Muscle of leg (tissue), 11 donors: ENCODE results near the gene SYNDIG1. TPM values are rescaled to one million over a fixed set of nuclear protein-coding genes. Genes with fewer than 3 reads are reported as not detected.

Experiments used
- DNase-seq: peaks from one replicate; pipeline ENCODE4 v3.0.0; 2013
- H3K27ac ChIP-seq: one replicate; pipeline ENCODE4 v1.5.1; 2013; ENCODE audit warnings: mild to moderate bottlenecking, low read length, control low read depth
- H3K27me3 ChIP-seq: one replicate; pipeline ENCODE4 v1.6.1; 2013; ENCODE audit warnings: low read length; ENCODE audit not compliant: control insufficient read depth, insufficient read depth
- H3K36me3 ChIP-seq: one replicate; pipeline ENCODE4 v1.6.1; 2013; ENCODE audit warnings: low read length; ENCODE audit not compliant: control insufficient read depth, insufficient read depth
- H3K4me1 ChIP-seq: one replicate; pipeline ENCODE4 v1.6.1; 2013; ENCODE audit warnings: low read length; ENCODE audit not compliant: control insufficient read depth, insufficient read depth
- H3K4me3 ChIP-seq: one replicate; pipeline ENCODE4 v1.5.1; 2013; ENCODE audit warnings: low read length, control low read depth
- H3K9me3 ChIP-seq: replicated peaks from 2 replicates; pipeline ENCODE4 v1.6.1; 2013; ENCODE audit warnings: low read depth, low read length; ENCODE audit not compliant: control insufficient read depth
- WGBS: methylation state at CpG from one replicate; pipeline ENCODE4 v1.1.5; 2013; ENCODE audit warnings: missing lambda C conversion rate; ENCODE audit not compliant: insufficient coverage; 5-methylcytosine and 5-hydroxymethylcytosine counted together
- polyA plus RNA-seq, 8 donors: library from polyadenylated mRNA; unstranded; fragments of 120-200 nt; gene quantifications; one replicate each; pipeline versions ENCODE4 v1.2.1 to v1.2.3, GENCODE V29; 2013; ENCODE audit warnings: inconsistent platforms in 1 of 8, low replicate concordance in 1 of 8; ENCODE audit not compliant: insufficient read length in 8 of 8, insufficient read depth in 1 of 8
- total RNA-seq: library from RNA; stranded (reverse); fragments of 120-200 nt; gene quantifications from one replicate; pipeline ENCODE4 v1.2.4, GENCODE V29; 2013

Gene SYNDIG1
- total and polyA plus RNA-seq, 9 donors = 2.5 to 5.3 (median 4.3) TPM

DNA sequence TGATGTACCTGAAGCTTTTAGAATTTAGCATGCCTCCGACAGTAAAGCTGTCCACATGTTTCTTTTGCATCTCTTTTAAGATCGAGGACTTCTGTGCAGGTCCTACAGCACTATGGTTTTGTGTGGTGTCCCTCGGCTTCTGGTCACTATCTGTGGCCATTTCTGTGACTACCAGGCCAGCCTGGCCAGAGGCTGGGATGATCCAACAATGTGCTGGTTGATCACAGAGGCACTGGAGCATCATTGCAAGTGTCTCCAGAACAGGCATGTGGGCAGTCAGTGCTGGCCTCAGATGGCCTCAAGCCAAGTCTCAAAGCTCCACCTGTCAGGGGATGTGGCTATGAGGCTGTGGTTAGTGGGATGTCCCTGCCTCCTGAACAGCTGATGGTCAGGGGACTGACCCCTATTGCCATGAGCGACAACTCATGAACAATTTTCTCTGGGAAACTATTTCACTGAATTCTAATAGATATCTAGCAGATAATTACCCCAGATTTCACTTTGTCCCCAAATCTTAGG lies 136.6 kb downstream of the SYNDIG1 start:
- H3K36me3 ChIP-seq = no peaks in the 10 kb centered on the region
- WGBS = 85% methylated on average over 4 of the region's 4 CpGs
- DNase-seq = peak; percentile 51
- H3K27me3 ChIP-seq = peaks cover 2% of the 10 kb centered on the region
- H3K4me1 ChIP-seq = peaks cover 3% of the 10 kb centered on the region
- peaks cover under 1% of the 10 kb centered on the region for H3K9me3 ChIP-seq
- H3K27ac ChIP-seq = no peak overlapping the region
- no peak overlapping the region for H3K4me3 ChIP-seq

DNA sequence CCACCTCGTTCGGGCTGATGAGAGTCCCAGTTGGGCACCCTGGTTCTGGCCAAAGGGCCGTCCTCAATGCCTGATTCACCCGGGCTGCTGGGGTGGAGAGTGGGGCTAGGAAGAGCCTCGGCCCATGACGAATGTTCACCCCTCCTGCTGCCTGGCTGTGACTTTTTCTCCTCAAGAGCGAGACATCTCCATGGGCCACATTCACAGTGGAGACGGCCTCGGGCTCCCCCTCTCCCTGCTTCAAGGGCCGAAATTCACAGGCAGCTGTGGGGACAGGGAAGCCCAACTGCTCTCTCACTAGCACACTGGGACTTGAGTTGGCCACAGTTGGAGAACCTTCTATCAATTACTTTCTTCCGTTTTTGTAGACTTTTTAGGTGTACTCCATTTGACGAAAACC lies 138.0 kb downstream of the SYNDIG1 start:
- Histone ChIP-seq H3K27ac (no peak overlapping the region), H3K4me1 (peaks cover 3% of the 10 kb centered on the region), H3K36me3 (no peaks in the 10 kb centered on the region), H3K9me3 (no peaks in the 10 kb centered on the region), H3K27me3 (peaks cover 2% of the 10 kb centered on the region), H3K4me3 (no peak overlapping the region)
- WGBS = 84% methylated on average over 6 of the region's 12 CpGs
- no peak for DNase-seq

DNA sequence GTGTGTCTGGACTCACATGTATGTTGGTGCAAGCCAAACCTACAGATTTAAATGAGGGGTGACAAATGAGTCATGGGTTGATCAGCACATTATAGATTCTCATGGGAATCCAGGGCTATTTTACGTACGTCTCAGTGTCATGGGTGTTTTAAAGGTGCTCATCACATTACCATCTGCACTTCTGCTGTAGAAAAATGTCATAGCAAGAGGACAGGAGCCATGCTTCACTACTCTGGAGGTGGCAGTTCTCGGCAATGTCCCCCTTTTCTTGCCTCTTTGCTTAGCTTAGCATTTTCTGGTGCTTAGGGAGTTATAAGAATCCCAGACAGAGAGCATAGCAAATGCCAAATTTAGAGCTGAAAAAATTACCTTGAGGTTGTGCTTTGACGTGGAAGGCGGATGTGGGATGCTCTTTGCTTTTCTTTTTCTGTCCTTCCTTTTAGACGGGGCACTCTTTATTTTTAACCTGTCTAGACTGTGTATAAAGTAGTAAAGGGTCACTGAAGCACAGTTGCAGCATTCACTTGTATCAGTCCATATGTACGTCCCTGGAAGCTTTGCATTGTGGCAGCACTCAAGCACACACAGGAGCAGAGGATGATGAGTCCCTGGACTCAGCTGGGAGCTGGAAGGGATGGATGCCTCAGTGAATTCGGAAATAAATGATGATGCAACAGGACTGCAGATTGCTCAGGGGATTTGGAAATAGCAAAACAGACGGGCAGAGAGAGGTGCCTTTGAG lies 139.7 kb downstream of the SYNDIG1 start:
- peaks cover 3% of the 10 kb centered on the region for H3K4me1 ChIP-seq
- 61% methylated on average over 3 of the region's 9 CpGs for WGBS
- H3K27ac ChIP-seq = no peak overlapping the region
- H3K4me3 ChIP-seq = no peak overlapping the region
- no peak for DNase-seq
- H3K9me3 ChIP-seq = no peaks in the 10 kb centered on the region
- H3K36me3 ChIP-seq = no peaks in the 10 kb centered on the region
- H3K27me3 ChIP-seq = peaks cover 2% of the 10 kb centered on the region

DNA sequence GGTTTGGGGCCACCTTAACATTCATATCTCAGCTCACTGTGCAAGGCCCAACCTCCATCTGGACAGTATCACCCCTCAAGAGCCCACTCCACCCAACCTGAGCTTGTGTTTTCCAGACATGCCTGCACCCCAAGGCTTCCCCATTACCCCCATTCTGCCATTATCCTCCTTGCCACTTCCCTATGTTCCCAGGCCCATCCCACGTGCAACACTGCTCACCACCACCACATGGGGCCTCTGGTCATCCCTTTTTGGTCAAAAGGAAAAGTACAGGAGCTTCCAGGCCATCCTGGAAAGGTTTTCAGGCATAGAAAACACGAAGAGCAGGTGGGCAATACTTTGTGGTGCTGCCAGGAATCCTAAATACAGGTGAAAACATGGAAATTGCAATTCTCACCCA lies 140.3 kb downstream of the SYNDIG1 start:
- Histone ChIP-seq H3K27me3 (no peaks in the 10 kb centered on the region), H3K27ac (no peak overlapping the region), H3K36me3 (no peaks in the 10 kb centered on the region), H3K4me1 (peaks cover 3% of the 10 kb centered on the region), H3K4me3 (no peak overlapping the region), H3K9me3 (no peaks in the 10 kb centered on the region)
- 40% methylated on average over 1 of the region's 2 CpGs for WGBS
- no peak for DNase-seq

DNA sequence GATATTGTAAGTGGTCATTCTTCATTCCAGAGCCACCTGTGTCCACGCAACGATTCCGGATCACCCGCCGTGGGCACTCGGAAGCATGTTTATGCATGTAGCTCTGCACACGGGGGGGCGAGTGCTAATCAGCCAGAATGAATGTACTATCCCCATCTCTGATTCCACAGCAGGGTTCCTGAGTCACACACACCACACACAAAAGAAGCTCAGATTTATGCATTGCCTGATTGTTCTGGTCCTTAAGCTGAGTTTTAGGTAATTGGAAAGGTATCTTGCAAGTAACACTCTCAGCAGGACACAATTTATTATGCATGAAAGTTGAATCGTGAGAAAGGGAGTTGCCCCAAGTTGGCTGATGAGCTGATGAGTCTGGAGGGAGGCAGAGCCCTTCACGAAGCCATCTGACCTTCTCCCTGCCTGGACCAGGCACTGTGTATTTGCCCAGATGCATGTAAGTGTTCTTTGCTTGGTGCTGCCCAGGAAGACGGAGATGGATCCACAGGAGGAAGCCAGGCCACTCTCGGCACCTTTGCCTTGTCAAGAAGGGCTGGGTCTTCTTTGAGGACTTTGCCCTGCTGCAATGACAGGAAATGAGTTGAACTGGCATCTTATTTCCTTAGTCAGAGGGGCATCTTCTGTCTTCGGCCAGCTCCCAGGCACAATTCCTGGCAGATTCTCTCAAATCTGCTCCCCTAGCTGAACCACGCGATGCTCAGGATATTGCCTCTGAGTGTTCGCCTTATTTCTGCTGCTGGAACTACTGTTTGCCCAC lies 141.1 kb downstream of the SYNDIG1 start:
- Histone ChIP-seq H3K27ac (no peak overlapping the region), H3K36me3 (no peaks in the 10 kb centered on the region), H3K4me3 (no peak overlapping the region), H3K4me1 (peaks cover 3% of the 10 kb centered on the region), H3K9me3 (no peaks in the 10 kb centered on the region), H3K27me3 (no peaks in the 10 kb centered on the region)
- DNase-seq = no peak
- WGBS = 78% methylated on average over 8 of the region's 16 CpGs

DNA sequence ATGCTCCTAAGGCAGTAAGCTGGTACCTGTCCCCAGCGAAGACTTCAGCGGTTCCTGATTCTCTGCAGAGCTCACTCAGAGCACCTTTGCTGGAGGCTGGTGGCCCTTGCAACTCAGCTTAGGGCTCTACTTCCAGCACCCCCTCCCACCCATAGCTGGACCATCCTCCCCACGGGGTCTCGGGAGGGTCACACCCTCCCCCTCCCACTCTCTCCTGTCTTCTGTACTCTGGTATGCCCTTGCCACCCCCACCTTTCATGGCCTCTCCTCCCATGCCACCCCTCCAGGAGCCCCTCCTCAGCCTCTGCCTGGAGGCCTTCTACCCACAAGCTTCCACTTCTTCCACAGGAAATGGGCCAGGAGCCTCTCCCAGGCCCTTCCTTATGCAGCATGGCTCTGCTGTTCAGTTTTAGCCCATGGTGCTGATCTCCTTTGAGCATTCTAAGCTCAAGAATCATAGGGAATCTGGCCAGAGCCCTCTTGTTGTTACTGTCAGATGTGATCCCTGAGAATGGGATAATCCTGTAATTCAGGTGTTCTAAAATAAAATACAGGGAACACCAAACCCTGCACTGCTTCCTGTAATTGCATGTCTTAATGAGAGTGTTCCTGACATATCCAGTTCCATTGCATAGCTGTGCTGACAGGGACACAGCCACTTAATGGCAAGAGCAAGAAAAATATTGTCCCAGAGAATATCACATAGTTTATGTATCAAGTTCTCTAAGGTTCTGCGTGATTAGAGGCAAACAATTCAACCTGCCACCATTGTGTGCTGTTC lies 142.1 kb downstream of the SYNDIG1 start:
- Histone ChIP-seq H3K4me1 (no peaks in the 10 kb centered on the region), H3K27ac (no peak overlapping the region), H3K4me3 (no peak overlapping the region), H3K27me3 (no peaks in the 10 kb centered on the region), H3K9me3 (no peaks in the 10 kb centered on the region), H3K36me3 (no peaks in the 10 kb centered on the region)
- no peak for DNase-seq
- 80% methylated on average over 4 of the region's 5 CpGs for WGBS

DNA sequence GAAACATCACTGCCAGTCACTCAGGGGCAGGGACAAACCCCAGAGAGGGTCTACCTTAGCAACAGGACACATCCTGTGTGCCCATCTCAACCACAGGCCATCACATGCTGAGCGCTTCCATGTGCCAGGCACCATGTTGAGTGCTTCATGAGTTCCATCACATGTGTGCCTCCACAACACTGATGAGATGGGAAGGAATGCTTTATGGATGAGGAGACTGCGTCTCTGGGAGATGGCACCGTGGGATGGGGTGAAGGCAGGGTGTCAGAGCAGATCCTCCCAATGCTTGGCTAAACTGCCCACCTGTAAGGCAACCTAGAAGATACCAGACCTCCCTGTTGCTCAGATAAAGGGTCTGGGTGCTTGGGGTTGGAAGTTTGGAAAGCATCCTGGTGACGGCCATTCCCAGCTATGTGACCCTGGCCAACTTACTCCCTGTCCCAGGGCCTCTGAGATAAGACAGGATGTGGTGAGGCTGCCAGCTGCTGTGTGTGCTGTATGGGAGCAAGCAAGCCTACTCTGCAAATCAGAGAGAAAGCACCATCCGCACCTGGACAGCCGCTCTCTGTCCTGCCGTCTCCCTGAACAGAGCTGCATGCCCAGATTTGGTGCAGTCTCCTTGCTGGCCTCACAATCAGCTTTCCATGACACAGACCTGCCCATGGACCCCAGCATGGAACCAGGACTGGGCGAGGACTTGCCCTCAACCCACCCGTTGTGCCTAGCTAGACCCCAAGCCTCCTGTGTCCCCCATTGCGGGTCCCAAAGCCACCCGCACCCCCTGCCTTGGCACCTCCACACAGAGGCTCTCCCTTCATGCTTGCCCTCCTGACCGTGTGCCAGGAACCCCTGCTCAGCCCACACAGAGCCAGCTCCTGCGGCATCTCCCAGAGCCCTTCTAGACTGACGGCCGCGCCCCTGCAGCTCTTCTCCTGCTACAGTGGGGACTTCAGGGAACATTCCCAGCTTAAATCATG lies 143.7 kb downstream of the SYNDIG1 start:
- Histone ChIP-seq H3K9me3 (no peaks in the 10 kb centered on the region), H3K4me3 (no peak overlapping the region), H3K36me3 (no peaks in the 10 kb centered on the region), H3K27ac (no peak overlapping the region), H3K4me1 (no peaks in the 10 kb centered on the region), H3K27me3 (no peaks in the 10 kb centered on the region)
- no peak for DNase-seq
- WGBS = 92% methylated on average over 15 of the region's 16 CpGs

DNA sequence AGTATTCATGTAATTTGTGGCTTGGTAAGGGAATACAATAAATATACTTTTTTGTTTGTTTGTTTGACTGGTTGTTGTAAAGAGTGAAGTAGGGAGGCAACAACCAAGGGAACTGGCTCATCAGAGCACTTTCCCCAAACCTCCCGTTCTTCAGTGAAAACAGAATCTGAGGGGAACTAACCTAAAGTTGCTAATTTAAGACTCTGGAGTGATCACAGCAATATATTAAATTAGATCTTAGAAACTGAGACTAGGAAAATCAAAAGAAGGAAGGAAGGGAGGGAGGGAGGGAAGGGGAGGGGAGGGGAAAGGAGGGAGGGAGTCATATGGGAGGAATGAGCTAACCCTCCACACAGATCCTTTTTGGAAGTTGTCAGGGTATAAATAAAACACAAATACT lies 144.9 kb downstream of the SYNDIG1 start:
- WGBS = no CpG with 5 or more reads among the region's 1 CpG
- no peak overlapping the region for H3K27ac ChIP-seq
- no peaks in the 10 kb centered on the region for H3K4me1 ChIP-seq
- H3K4me3 ChIP-seq = no peak overlapping the region
- H3K27me3 ChIP-seq = no peaks in the 10 kb centered on the region
- H3K36me3 ChIP-seq = no peaks in the 10 kb centered on the region
- H3K9me3 ChIP-seq = no peaks in the 10 kb centered on the region
- no peak for DNase-seq

DNA sequence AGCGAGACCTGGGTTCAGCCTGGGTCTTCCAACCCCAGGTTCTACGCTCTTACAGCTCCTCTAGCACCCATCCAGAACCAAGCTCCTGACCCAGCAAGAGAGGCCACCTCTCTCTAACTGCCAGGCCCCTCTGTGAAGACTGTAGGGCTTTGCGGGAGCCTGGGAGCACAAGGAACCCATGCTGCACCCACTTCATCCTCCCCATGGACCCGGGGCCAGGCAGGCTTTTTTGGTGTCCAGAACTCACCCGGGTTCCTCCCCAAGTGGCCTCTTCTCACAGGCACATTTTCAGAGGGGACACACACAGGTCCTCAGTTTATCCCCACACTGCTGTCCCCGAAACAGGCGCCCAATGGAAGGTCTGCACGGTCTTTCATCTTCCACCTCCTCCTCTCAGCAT lies 145.9 kb downstream of the SYNDIG1 start:
- no peak overlapping the region for H3K4me3 ChIP-seq
- H3K27me3 ChIP-seq = no peaks in the 10 kb centered on the region
- no peaks in the 10 kb centered on the region for H3K9me3 ChIP-seq
- 94% methylated on average over 7 of the region's 8 CpGs for WGBS
- no peaks in the 10 kb centered on the region for H3K4me1 ChIP-seq
- DNase-seq = no peak
- H3K27ac ChIP-seq = no peak overlapping the region
- H3K36me3 ChIP-seq = no peaks in the 10 kb centered on the region
